ENCODE measurements around the gene PRKN.

DNA sequence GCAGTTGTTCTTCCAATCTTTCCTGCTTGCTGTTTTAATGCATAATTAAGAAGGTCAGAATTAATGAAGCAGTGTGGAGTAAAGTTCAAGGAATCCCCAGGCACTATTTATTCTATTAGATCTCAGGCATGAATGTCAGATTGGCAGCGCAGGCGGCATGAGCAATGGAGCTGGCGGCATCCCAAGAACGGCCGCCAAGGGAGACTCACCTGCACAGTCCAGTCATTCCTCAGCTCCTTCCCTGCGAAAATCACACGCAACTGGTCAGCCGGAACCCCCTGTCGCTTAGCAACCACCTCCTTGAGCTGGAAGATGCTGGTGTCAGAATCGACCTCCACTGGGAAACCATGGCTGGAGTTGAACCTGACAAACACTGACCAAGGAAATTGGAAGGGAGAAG lies 284.5 kb downstream of the PRKN start:
- TF ChIP-seq CTCF (IDR thresholded peaks at IDR 0.05; ENCODE audit: insufficient read depth, low read depth, low read length) = no peak
- no peak for TF ChIP-seq EZH2 (IDR thresholded peaks at IDR 0.05; ENCODE audit: insufficient read depth, low read length)
